NB4 (cell line): ENCODE results near the gene SV2B.

Source experiments
- MYC ChIP-seq: IDR thresholded peaks from 2 replicates; pipeline ENCODE4 v1.6.1; 2011; ENCODE audit warnings: low read depth, low read length
- POLR2A ChIP-seq: IDR thresholded peaks from 2 replicates; pipeline ENCODE4 v1.6.1; 2011; ENCODE audit warnings: mild to moderate bottlenecking; ENCODE audit not compliant: insufficient read length; ENCODE audit errors: extremely low read depth
- TF ChIP-seq, protein P1 (sequence below): IDR thresholded peaks from one replicate; pipeline ENCODE4 v1.5.1; 2012; ENCODE audit warnings: low read depth, low read length

DNA sequence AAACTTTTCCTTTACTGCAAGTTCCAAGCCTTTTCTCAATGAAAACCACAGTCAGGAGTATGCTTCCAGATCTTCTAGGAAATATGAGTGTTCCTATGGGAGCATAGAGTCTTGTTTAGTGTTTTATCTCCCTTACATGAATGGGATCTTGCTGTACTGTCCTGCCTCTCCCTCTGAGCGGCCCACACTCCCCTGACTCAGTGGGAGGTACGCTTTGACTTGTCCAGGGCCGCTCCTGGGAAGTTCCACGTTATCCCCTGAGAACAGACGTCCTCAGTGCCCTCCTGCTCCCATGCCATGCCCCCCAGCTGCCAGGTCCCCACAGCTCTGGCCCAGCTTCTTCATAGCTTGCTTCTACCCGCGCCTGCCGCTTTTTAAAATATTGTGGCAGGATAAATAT, 48.8 kb upstream of the SV2B start:
- no peak for TF ChIP-seq POLR2A
- TF ChIP-seq, protein P1, sequence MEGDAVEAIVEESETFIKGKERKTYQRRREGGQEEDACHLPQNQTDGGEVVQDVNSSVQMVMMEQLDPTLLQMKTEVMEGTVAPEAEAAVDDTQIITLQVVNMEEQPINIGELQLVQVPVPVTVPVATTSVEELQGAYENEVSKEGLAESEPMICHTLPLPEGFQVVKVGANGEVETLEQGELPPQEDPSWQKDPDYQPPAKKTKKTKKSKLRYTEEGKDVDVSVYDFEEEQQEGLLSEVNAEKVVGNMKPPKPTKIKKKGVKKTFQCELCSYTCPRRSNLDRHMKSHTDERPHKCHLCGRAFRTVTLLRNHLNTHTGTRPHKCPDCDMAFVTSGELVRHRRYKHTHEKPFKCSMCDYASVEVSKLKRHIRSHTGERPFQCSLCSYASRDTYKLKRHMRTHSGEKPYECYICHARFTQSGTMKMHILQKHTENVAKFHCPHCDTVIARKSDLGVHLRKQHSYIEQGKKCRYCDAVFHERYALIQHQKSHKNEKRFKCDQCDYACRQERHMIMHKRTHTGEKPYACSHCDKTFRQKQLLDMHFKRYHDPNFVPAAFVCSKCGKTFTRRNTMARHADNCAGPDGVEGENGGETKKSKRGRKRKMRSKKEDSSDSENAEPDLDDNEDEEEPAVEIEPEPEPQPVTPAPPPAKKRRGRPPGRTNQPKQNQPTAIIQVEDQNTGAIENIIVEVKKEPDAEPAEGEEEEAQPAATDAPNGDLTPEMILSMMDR = no peak
- TF ChIP-seq MYC = no peak
